Hematopoietic multipotent progenitor cell treated with erythropoietin and hydrocortisone succinate and interleukin-3 and kit ligand, for 8 days (in vitro differentiated cells): Measurements from ENCODE around the gene C4orf50.

Experiments
- DNase-seq: peaks from one replicate; pipeline ENCODE4 v3.0.0-alpha.2; 2015

The C4orf50 gene

GRCh38 chr4:5917672-5918071 lies 100.6 kb downstream of the C4orf50 start:
- DNase-seq, result no peak

DNA sequence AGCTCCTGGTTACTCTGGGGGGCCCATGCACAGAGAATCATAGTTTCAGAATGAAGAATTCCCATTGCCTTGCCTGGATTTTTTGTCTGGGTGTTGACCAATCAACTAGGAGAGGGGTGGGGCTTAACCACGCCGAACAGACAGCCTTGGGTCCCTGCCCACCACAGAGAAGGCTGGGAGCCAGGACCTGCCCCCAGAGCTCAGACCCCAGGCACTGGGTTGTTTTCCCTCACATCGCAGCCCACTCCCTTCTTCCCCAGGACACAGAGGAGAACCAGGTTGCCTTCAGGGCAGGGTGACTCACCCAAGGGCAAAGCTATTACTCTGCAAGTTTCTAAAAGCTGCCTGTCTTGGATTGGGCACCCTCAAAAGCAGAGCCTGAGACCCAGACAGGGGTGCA lies 102.0 kb downstream of the C4orf50 start:
- DNase-seq, result no peak

DNA sequence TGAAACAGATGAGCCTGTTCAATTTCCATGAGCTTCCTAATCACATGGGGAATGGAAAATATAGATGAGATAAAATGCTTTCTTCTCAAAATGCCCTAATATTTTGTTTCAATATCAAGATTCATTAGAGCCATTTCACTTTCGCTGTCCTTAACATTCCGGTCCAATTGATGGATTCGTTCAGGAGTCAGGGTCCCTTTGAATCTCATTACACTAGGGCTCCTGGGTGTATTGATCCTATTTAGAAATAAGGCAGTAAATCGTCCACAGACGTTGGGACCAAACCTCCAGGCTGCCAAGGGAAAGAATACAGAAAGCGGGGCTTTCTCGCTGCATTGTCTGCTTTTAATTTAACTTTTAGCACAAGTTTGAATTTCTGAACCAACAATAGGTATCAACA lies 104.8 kb downstream of the C4orf50 start:
- no peak for DNase-seq

DNA sequence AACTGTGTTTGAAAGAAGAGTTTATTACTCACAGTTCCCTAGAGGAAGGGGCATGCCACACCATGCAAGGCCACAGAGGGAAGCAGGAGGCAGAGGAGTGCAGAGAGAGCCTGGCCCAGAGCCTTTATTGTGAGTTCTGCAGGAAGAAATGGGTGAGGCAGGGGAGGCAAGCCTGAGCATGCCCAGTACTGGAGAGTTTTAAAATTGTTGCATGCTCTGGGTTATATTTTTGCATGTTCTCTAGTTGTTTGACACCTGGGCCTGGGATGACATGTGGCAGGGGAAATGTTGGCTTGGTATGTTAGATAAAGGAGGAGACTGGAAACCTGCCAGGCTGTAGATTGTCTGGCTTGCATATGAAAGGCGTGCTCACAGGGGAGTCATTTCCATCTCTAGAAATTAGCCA lies 105.6 kb downstream of the C4orf50 start:
- DNase-seq, result peak; percentile 66

GRCh38 chr4:5908876-5909427 lies 109.3 kb downstream of the C4orf50 start:
- no peak for DNase-seq

DNA sequence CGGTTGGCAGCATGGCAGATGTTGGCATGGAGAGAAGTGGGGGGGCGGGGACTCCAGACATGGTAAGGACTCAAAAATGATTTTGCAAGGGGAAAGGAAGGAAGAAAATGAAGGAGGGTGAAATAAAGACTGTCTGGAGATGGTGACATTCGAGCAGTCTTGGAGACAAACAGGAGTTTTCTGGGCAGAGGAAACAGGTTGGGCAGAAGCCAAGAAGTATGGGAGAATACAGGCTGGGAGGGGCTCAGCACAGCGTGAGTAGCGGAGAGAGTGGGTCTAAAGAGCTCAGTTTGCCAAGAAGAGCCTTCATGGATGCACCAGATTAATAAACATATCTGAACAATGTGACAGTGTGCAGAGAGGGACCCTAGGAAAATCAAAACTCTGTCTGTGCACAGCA lies 112.0 kb downstream of the C4orf50 start:
- DNase-seq, result no peak

DNA sequence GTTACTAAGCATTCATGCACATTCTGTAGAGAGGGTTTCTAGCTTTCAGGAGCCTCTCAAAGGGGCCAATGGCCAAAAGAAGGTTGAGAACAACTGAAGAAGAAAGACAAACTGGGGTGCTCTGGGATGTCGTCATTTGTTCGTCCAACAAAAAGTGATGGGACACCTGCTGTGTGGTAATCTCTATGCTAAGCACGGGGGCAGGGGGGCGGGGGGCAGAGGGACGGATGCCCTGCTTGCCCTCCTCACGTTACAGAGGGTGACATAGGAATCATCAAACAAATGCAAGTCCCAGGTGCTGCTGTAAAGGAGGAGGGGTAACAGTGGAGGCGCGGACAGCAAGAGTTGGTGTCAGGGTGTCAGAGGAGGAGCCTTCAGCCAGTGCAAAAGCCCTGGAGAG lies 112.5 kb downstream of the C4orf50 start:
- DNase-seq, result no peak

DNA sequence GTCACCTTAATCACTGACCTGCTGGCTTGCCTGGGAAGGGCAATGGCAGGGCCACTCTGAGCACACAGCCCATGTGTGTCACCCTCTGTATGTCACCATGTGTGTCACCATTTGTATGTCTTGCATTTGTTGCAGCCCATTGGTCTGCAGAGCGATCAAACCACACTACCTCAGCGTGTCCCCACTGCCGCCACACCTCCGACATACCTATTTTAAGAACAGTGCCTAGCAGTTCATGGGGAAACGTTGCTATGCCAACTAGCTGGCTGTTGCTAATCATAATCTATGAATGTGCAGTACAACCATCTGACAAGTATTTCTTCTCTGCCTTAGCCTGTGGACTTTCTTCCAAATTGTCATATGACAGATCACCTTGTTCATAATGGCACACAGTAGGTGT lies 117.4 kb downstream of the C4orf50 start:
- DNase-seq, result no peak

DNA sequence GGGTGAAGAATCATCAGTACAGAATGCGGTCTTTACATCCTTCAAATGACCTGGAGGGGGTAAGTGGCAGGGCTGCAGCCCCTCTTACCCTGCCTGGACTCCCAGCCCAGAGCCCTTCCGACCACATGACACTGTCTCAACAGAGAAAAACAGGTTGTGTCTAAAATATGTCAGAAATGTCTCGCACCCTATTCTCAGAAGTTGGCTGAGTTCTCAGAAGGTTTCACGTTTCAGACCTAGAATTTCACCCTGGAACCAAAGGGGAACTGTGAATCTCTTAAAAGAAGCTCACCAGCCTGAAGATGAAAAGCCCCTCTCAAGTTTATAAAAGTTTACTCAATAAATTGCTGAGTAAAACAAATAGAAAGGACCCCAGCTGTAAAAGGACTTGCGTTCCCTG lies 118.3 kb downstream of the C4orf50 start:
- DNase-seq, result no peak

DNA sequence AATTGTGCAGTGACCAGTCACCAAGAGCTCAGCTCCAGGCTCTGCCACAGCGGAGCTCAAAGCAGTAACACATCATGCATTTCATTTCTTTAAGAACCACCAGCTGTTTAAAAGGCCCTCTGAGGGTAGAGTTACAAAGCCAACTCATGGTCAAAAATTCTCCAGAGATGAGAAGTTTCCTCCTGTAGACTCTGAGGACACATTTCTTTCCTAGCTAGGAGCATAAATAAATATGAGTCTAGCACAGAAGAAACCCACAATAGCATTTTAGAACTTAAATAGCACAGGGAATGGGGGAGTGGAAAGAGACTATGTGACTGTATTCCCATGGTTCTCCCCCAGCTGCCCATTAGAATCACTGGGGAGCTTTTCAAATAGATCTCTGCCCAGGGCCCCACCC lies 118.8 kb downstream of the C4orf50 start:
- no peak for DNase-seq

- DNase-seq, result no peak
These were observed 120.6 kb downstream of the C4orf50 start for GRCh38 chr4:5897674-5898073.

GRCh38 chr4:5895287-5895686 lies 122.9 kb downstream of the C4orf50 start:
- DNase-seq, result no peak

DNA sequence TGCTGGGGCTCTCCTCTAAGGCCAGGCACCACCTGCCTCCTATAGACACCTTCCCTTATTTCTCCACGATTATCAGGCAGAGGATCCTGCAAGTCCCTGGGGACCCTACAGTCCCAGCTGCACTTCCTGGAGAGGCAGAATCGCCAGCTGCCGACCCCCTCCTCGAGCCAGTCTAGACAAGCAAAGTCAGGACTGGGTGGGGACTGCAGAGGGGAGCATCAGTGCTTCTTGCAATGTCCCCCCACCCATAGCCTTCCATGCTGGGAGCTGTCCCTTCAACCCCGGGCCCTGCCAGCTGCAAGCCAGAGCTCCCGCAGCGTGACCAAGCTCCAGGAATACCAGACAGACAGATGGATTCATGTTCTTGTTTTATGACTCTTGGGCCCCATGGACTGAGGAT lies 124.0 kb downstream of the C4orf50 start:
- no peak for DNase-seq

DNA sequence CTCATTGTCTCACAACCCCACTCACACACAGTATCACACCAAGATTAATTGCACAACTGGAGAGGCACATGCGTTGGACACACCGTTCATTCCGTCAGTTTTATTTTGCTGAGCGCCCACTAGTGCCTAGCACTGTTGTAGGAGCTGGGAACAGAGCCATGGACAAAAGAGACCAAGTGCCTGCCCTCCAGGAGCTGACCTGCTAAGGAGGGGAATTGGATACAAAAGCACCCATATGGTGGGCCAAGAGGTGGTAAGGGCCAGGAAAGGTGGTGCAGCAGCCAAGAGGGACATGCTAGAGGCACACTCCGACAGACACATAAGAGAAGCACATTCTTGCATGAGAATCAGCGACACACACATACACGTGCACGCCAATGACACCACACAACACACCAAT lies 124.6 kb downstream of the C4orf50 start:
- DNase-seq, result no peak

DNA sequence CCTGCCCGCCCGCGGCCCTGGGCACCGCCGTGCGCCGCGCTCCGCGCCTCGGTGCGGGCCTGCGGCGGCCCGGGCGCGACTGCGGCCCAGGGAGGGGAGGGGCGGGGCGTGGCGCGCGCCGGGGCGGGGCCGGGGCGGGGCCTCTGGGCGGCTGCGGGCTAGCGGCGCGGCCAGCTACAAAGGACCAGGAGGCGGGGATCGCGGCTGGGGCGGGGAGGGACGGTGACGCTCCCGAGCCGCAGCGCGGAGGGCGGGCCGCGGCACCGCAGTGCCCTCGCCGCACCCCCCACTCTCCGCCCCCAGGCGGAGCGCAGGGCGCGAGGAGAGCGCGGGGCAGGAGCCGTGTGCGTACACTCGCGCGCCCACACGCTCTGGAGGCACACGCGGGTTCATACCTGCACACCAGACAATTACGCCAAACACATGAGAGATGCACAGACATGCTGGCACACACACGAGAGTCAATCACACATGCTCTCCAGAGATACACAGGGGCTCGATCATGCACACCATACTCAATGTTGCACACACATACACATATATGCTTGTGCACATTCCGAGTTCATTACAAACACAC lies 125.1 kb downstream of the C4orf50 start, which contains the start of gene CRMP1:
Gene CRMP1 (minus strand): TSS at position 83 of the 577 bp plus-strand sequence. CDS start 117 bp downstream, outside the sequence.
- peak; percentile 24 for DNase-seq

DNA sequence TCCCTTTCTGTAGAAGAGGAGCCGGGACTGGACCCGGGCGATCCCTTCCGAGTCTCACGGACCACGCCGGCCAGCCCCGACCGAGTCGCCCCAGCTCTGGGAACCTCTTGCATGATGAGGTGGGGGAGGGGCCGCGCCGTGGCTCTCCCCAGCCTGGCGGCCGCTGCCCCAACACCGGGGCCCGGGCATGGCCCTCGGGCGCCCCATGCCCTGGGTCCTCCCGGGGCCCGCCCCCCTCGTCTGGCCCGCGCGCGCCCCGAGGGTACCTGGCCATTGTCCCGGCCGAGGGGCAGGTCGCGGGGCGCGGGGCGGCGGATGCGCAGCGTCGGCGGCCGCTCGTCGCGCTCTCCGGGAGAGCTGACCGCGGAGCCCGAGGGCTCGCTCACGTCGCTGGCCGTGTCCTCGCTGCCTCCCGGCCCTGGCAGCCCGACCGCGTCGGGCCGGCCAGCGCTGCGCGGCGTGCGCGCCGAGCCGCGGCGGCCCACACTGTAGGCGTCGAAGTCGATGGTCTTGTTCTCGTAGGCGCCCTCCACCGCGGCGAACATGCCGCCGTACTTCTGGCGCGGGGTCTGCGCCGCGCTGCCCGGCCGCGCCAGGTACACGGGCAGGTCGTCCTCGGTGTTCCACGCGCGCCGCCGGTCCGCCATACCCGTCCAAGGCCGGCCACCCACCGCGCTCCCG lies 125.8 kb downstream of the C4orf50 start:
- no peak for DNase-seq

DNA sequence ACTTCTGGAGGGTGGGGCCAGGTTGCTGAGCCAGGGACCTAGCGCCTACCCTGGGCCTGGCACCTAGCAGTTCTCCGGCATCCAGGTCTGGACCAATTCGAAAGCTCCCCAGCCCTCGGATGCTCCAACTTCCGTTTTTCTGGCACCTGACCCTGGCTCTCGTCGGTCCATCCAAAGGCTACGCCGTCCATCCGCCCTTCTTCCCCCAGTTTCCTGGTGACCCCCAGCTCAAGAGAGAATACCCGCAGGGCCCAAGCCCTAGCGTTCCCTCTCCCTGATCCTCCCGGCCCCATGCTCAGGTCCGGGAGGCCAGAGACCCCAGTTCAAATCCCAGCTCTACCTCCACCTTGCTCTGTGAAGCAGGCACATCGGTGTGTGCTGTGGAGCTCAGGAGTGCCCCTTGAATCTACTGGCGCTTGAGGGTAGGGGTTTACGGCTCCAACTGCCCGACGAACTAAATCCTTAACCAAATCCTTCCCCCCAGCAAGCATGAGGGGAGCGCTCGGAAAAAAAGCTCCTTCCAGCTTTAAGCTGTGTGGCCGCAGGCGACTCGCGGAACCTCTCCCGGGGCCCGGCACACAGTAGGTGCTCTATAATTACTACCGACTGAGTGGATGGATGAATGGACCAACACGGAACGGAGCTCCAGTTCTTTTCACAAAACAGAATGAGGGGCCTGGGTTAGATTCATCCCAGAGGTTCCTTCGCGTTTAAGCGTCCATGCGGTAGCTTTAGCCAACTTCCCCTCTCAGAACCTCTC lies 126.5 kb downstream of the C4orf50 start:
- DNase-seq, result no peak

GRCh38 chr4:5890063-5890727 lies 128.0 kb downstream of the C4orf50 start:
- DNase-seq, result no peak

GRCh38 chr4:5889002-5889696 lies 129.1 kb downstream of the C4orf50 start:
- no peak for DNase-seq

DNA sequence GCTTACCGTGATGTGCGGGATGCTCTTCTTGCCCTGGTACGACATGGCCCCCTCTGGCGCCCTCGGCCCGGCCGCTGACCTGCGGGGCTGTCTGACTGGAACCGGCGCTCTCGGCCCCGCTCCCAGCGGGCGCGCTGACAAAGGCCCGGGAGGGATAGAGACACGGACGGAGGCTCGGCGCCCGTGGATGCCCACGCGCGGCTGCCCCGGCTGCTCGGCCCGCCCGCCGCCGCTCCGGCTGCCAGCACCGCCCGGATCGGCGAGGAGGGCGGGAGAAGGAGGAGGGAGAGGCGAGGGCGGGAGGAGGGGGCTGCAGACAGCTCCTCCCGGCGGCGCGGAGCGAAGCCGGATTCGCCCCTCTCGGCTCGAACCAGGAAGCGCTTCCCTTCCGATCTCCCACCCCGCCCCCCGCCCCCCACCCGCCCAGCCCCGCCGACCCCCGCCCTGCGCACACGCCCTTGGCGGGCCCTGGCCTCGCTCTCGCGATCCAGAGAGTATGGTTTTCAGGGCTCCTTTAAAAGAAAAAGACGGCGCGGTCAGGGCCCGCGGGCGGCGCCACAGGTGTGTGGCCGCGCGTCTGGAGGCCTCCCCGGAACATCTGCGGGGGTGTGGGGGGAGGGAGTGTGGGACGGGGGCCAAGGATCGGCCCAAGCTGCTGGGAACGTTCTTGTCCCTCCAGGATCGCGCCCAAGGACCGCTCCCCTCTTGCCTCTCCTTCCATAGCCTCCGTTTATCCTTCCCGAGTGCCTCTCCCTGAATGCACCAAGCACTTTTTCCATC lies 129.8 kb downstream of the C4orf50 start:
- DNase-seq, result no peak

GRCh38 chr4:5887361-5888221 lies 130.6 kb downstream of the C4orf50 start:
- no peak for DNase-seq
